Thymus (tissue), 11 donors: ENCODE measurements around the gene XIRP1. TPM values are rescaled to one million over a fixed set of nuclear protein-coding genes. Genes with fewer than 3 reads are reported as not detected.

Experiments
- DNase-seq, 9 donors: peaks; one replicate each; pipeline ENCODE4 v3.0.0-alpha.2; 2013; ENCODE audit warnings: low spot score in 9 of 9, low read depth in 6 of 9, missing footprints in 1 of 9
- H3K27ac ChIP-seq, 2 donors: one replicate each; pipeline ENCODE4 v1.5.1; 2013; ENCODE audit warnings: control low read depth in 1 of 2, low read depth in 1 of 2, low read length in 1 of 2, mild to moderate bottlenecking in 1 of 2, moderate library complexity in 1 of 2
- H3K27me3 ChIP-seq, 2 donors: one replicate each; pipeline ENCODE4 v1.5.1; 2013; ENCODE audit warnings: low read length in 1 of 2; ENCODE audit not compliant: control insufficient read depth in 2 of 2, insufficient read depth in 1 of 2
- H3K36me3 ChIP-seq, 2 donors: one replicate each; pipeline ENCODE4 v1.5.1; 2013; ENCODE audit warnings: low read length in 1 of 2, mild to moderate bottlenecking in 1 of 2, moderate library complexity in 1 of 2; ENCODE audit not compliant: control insufficient read depth in 2 of 2, insufficient read depth in 2 of 2
- H3K4me1 ChIP-seq, 2 donors: one replicate each; pipeline ENCODE4 v1.5.1; 2013; ENCODE audit warnings: low read length in 2 of 2; ENCODE audit not compliant: control insufficient read depth in 2 of 2, insufficient read depth in 2 of 2
- H3K4me3 ChIP-seq, 2 donors: one replicate each; pipeline ENCODE4 v1.5.1; 2013; ENCODE audit warnings: low read length in 2 of 2, control low read depth in 1 of 2, mild to moderate bottlenecking in 1 of 2
- H3K9me3 ChIP-seq, 2 donors: one replicate each; pipeline ENCODE4 v1.5.1; 2013; ENCODE audit warnings: low read length in 1 of 2, mild to moderate bottlenecking in 1 of 2; ENCODE audit not compliant: control insufficient read depth in 2 of 2, insufficient read depth in 1 of 2
- WGBS: extraction: QIAGEN DNeasy Blood & Tissue Kit; methylation state at CpG from one replicate; pipeline ENCODE4 v1.1.7; 2013; 5-methylcytosine and 5-hydroxymethylcytosine counted together
- polyA plus RNA-seq: library from polyadenylated mRNA; stranded (reverse); fragments of 200-250 nt; gene quantifications from one replicate; pipeline ENCODE4 v1.2.3, GENCODE V29; 2013
- total RNA-seq: library from RNA; stranded (reverse); fragments of 120-200 nt; gene quantifications from one replicate; pipeline ENCODE4 v1.2.4, GENCODE V29; 2013
- donor health status: healthy.

Gene XIRP1
- total and polyA plus RNA-seq, 2 donors = 0.52 to 1.1 TPM

- Histone ChIP-seq H3K4me3 (no peak overlapping the region), H3K27ac (no peak overlapping the region), H3K27me3 (no peaks in the 10 kb centered on the region), H3K4me1 (no peaks in the 10 kb centered on the region), H3K9me3 (peaks cover 0 to 4% of the 10 kb centered on the region in 2 donors), H3K36me3 (no peaks in the 10 kb centered on the region)
- WGBS = 94% methylated on average over 3 of the region's 3 CpGs
- DNase-seq = no peak
These were observed 26.2 kb downstream of the XIRP1 start for GRCh38 chr3:39166134-39166710.

GRCh38 chr3:39165518-39165917 lies 26.9 kb downstream of the XIRP1 start:
- no peaks in the 10 kb centered on the region for H3K36me3 ChIP-seq
- 96% methylated on average over 1 of the region's 1 CpG for WGBS
- no peak overlapping the region for H3K27ac ChIP-seq
- no peaks in the 10 kb centered on the region for H3K27me3 ChIP-seq
- no peak for DNase-seq
- H3K9me3 ChIP-seq = peaks cover 0 to 4% of the 10 kb centered on the region in 2 donors
- no peak overlapping the region for H3K4me3 ChIP-seq
- no peaks in the 10 kb centered on the region for H3K4me1 ChIP-seq

- 97% methylated on average over 3 of the region's 3 CpGs for WGBS
These were observed 28.0 kb downstream of the XIRP1 start for GRCh38 chr3:39164414-39164813.

GRCh38 chr3:39158148-39158715 lies 34.2 kb downstream of the XIRP1 start:
- Histone ChIP-seq H3K4me3 (no peak overlapping the region), H3K9me3 (peaks cover 0 to 2% of the 10 kb centered on the region in 2 donors), H3K4me1 (peaks cover 0 to 18% of the 10 kb centered on the region in 2 donors), H3K27ac (no peak overlapping the region), H3K27me3 (no peaks in the 10 kb centered on the region), H3K36me3 (no peaks in the 10 kb centered on the region)
- DNase-seq = no peak
- WGBS = 94% methylated on average over 5 of the region's 5 CpGs

More at GRCh38 chr3:39164414-39164813, 28.0 kb downstream of the XIRP1 start:
- Histone ChIP-seq H3K9me3 (peaks cover 0 to 4% of the 10 kb centered on the region in 2 donors), H3K36me3 (no peaks in the 10 kb centered on the region), H3K4me3 (no peak overlapping the region), H3K4me1 (no peaks in the 10 kb centered on the region), H3K27ac (no peak overlapping the region), H3K27me3 (no peaks in the 10 kb centered on the region)
- no peak for DNase-seq

- Histone ChIP-seq H3K4me3 (no peak overlapping the region), H3K27ac (no peak overlapping the region), H3K4me1 (peaks cover 0 to 21% of the 10 kb centered on the region in 2 donors), H3K9me3 (no peaks in the 10 kb centered on the region), H3K27me3 (no peaks in the 10 kb centered on the region), H3K36me3 (no peaks in the 10 kb centered on the region)
- 91% methylated on average over 7 of the region's 7 CpGs for WGBS
- DNase-seq = no peak
These were observed 35.0 kb downstream of the XIRP1 start for GRCh38 chr3:39157359-39157758.

- no peak overlapping the region for H3K4me3 ChIP-seq
- H3K9me3 ChIP-seq = no peaks in the 10 kb centered on the region
- H3K4me1 ChIP-seq = peaks cover 3 to 31% of the 10 kb centered on the region in 2 donors
- DNase-seq = no peak
- no peaks in the 10 kb centered on the region for H3K27me3 ChIP-seq
- H3K27ac ChIP-seq = no peak overlapping the region
- no peaks in the 10 kb centered on the region for H3K36me3 ChIP-seq
- WGBS = 99% methylated on average over 4 of the region's 4 CpGs
These were observed 36.0 kb downstream of the XIRP1 start for GRCh38 chr3:39156421-39156820.

GRCh38 chr3:39154280-39155021 lies 37.9 kb downstream of the XIRP1 start:
- no peaks in the 10 kb centered on the region for H3K9me3 ChIP-seq
- no peaks in the 10 kb centered on the region for H3K27me3 ChIP-seq
- WGBS = 89% methylated on average over 18 of the region's 18 CpGs
- peak overlapping the region in 1 of 2 donors; percentile 10 for H3K27ac ChIP-seq
- no peak overlapping the region for H3K4me3 ChIP-seq
- DNase-seq = no peak
- H3K36me3 ChIP-seq = no peaks in the 10 kb centered on the region
- peaks cover 21 to 50% of the 10 kb centered on the region in 2 donors for H3K4me1 ChIP-seq

GRCh38 chr3:39153977-39154279 lies 38.5 kb downstream of the XIRP1 start:
- Histone ChIP-seq H3K4me1 (peaks cover 25 to 56% of the 10 kb centered on the region in 2 donors), H3K27me3 (no peaks in the 10 kb centered on the region), H3K27ac (peak overlapping the region; percentile 37 to 97), H3K4me3 (peak overlapping the region; percentile 40 to 75), H3K9me3 (no peaks in the 10 kb centered on the region), H3K36me3 (no peaks in the 10 kb centered on the region)
- no peak for DNase-seq
- 68% methylated on average over 9 of the region's 9 CpGs for WGBS
